Measurements from ENCODE around the gene PITX2. TPM values are rescaled to one million over a fixed set of nuclear protein-coding genes. Genes with fewer than 3 reads are reported as not detected.

PITX2 gene
- total RNA-seq, 1 donor from 2014 or later = not detected

- no peak overlapping the region for H3K27ac Mint-ChIP-seq (ENCODE audit: unreplicated experiment)
- no peaks in the 10 kb centered on the region for H3K9me3 Mint-ChIP-seq (ENCODE audit: unreplicated experiment)
- H3K36me3 Mint-ChIP-seq (ENCODE audit: unreplicated experiment) = peaks cover 2% of the 10 kb centered on the region
- peaks cover 24% of the 10 kb centered on the region for H3K4me1 Mint-ChIP-seq (ENCODE audit: unreplicated experiment)
- H3K4me3 Mint-ChIP-seq (ENCODE audit: unreplicated experiment) = no peak overlapping the region
- DNase-seq (ENCODE audit: extremely low spot score, unreplicated experiment) = no peak
- no peak for TF ChIP-seq CTCF (IDR thresholded peaks at IDR 0.05)
- peaks cover 96% of the 10 kb centered on the region for H3K27me3 Mint-ChIP-seq (ENCODE audit: unreplicated experiment)
Measured at GRCh38 chr4:110629214-110629754, 6.4 kb upstream of the PITX2 start.

DNA sequence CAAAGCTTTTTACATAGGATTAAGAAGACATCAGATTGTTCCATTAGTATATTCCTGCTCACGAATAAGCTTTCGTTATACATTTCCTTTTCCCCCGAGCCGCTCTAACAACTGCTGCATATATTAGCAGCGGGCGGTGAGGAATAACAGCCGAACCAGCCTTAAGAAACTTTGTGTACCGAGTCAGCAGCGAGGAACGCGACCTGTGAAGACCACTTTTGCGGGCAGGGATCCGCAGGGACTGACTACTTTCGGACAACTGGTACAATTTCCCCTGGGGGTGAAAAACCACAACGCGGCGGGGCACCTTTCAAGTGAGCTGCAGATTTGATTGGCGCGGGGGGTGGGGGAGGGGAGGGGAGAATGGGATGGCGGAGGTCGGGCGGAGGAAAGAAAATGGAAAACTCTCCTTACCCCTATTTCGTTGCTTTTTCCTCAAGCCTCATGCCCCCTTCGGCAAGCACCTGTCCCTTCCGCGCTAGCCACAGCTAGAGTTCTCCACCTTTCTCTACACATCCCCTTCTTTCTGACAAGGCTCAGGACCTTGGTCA, 5.9 kb upstream of the PITX2 start:
- no peak for DNase-seq (ENCODE audit: extremely low spot score, unreplicated experiment)
- H3K4me3 Mint-ChIP-seq (ENCODE audit: unreplicated experiment) = no peak overlapping the region

GRCh38 chr4:110627977-110628662, 5.2 kb upstream of the PITX2 start:
- no peak for TF ChIP-seq CTCF (IDR thresholded peaks at IDR 0.05)
- no peak overlapping the region for H3K27ac Mint-ChIP-seq (ENCODE audit: unreplicated experiment)
- peaks cover 97% of the 10 kb centered on the region for H3K27me3 Mint-ChIP-seq (ENCODE audit: unreplicated experiment)
- H3K9me3 Mint-ChIP-seq (ENCODE audit: unreplicated experiment) = no peaks in the 10 kb centered on the region
- peaks cover 24% of the 10 kb centered on the region for H3K4me1 Mint-ChIP-seq (ENCODE audit: unreplicated experiment)
- peaks cover 2% of the 10 kb centered on the region for H3K36me3 Mint-ChIP-seq (ENCODE audit: unreplicated experiment)
- H3K4me3 Mint-ChIP-seq (ENCODE audit: unreplicated experiment) = no peak overlapping the region
- no peak for DNase-seq (ENCODE audit: extremely low spot score, unreplicated experiment)

More for the DNA sequence above, 5.9 kb upstream of the PITX2 start:
- no peak overlapping the region for H3K27ac Mint-ChIP-seq (ENCODE audit: unreplicated experiment)
- no peaks in the 10 kb centered on the region for H3K9me3 Mint-ChIP-seq (ENCODE audit: unreplicated experiment)
- no peak for TF ChIP-seq CTCF (IDR thresholded peaks at IDR 0.05)
- H3K4me1 Mint-ChIP-seq (ENCODE audit: unreplicated experiment) = peaks cover 24% of the 10 kb centered on the region
- peaks cover 97% of the 10 kb centered on the region for H3K27me3 Mint-ChIP-seq (ENCODE audit: unreplicated experiment)
- H3K36me3 Mint-ChIP-seq (ENCODE audit: unreplicated experiment) = peaks cover 2% of the 10 kb centered on the region

GRCh38 chr4:110626532-110627153, 3.8 kb upstream of the PITX2 start:
- no peaks in the 10 kb centered on the region for H3K36me3 Mint-ChIP-seq (ENCODE audit: unreplicated experiment)
- no peak for TF ChIP-seq CTCF (IDR thresholded peaks at IDR 0.05)
- peaks cover 23% of the 10 kb centered on the region for H3K4me1 Mint-ChIP-seq (ENCODE audit: unreplicated experiment)
- DNase-seq (ENCODE audit: extremely low spot score, unreplicated experiment) = no peak
- H3K27me3 Mint-ChIP-seq (ENCODE audit: unreplicated experiment) = peaks cover 99% of the 10 kb centered on the region
- H3K9me3 Mint-ChIP-seq (ENCODE audit: unreplicated experiment) = no peaks in the 10 kb centered on the region
- no peak overlapping the region for H3K27ac Mint-ChIP-seq (ENCODE audit: unreplicated experiment)
- no peak overlapping the region for H3K4me3 Mint-ChIP-seq (ENCODE audit: unreplicated experiment)

All from osteocyte (in vitro differentiated cells).